Fibroblast of gingiva (primary cell): Measurements from ENCODE around the gene CD1C.
"Not testable (repeated sequence)": the region's sequence is repeated elsewhere in the genome, so short reads cannot be mapped to it uniquely, and the experiment has no call there.

Experiments used
- DNase-seq: peaks from one replicate; pipeline ENCODE4 v3.0.0-alpha.2; 2011; ENCODE audit warnings: low read depth

CD1C gene

GRCh38 chr1:158289811-158290210, at the start of gene CD1C:
CD1C (plus strand) TSS chr1:158289923; CDS start chr1:158290065, 142 bp downstream.
- DNase-seq, result no peak

GRCh38 chr1:158246650-158247049, 43.1 kb upstream of the CD1C start:
- no peak for DNase-seq

GRCh38 chr1:158248118-158248517, 41.6 kb upstream of the CD1C start:
- no peak for DNase-seq

GRCh38 chr1:158248771-158249170, 41.0 kb upstream of the CD1C start:
- no peak for DNase-seq

- DNase-seq, result no peak
These were observed 40.1 kb upstream of the CD1C start for GRCh38 chr1:158249646-158250045.

- no peak for DNase-seq
These were observed 38.6 kb upstream of the CD1C start for GRCh38 chr1:158251163-158251562.

- DNase-seq, result no peak
These were observed 34.1 kb upstream of the CD1C start for GRCh38 chr1:158255656-158256055.

GRCh38 chr1:158256747-158257146, 33.0 kb upstream of the CD1C start:
- not testable (repeated sequence) for DNase-seq

GRCh38 chr1:158257888-158258287, 31.8 kb upstream of the CD1C start:
- no peak for DNase-seq

GRCh38 chr1:158259117-158259516, 30.6 kb upstream of the CD1C start:
- DNase-seq, result no peak

- DNase-seq, result no peak
These were observed 17.0 kb upstream of the CD1C start for GRCh38 chr1:158272681-158273080.

- no peak for DNase-seq
These were observed 14.9 kb upstream of the CD1C start for GRCh38 chr1:158274797-158275196.

- not testable (repeated sequence) for DNase-seq
These were observed 7.3 kb upstream of the CD1C start for GRCh38 chr1:158282421-158282820.

GRCh38 chr1:158283965-158284364, 5.8 kb upstream of the CD1C start:
- DNase-seq, result no peak

GRCh38 chr1:158285756-158286241, 3.9 kb upstream of the CD1C start:
- DNase-seq, result no peak

GRCh38 chr1:158286487-158286886, 3.2 kb upstream of the CD1C start:
- no peak for DNase-seq

- no peak for DNase-seq
These were observed 2.8 kb upstream of the CD1C start for GRCh38 chr1:158286941-158287346.

GRCh38 chr1:158290321-158290844, 660 bp downstream of the CD1C start:
- no peak for DNase-seq

GRCh38 chr1:158295791-158296190, 6.1 kb downstream of the CD1C start:
- no peak for DNase-seq

- no peak for DNase-seq
These were observed 20.9 kb downstream of the CD1C start for GRCh38 chr1:158310623-158311022.

GRCh38 chr1:158311066-158311465, 21.3 kb downstream of the CD1C start:
- no peak for DNase-seq

GRCh38 chr1:158323866-158324265, 34.1 kb downstream of the CD1C start:
- DNase-seq, result no peak

- DNase-seq, result no peak
These were observed 34.7 kb downstream of the CD1C start for GRCh38 chr1:158324395-158324794.

GRCh38 chr1:158327481-158327880, 37.8 kb downstream of the CD1C start:
- no peak for DNase-seq

- DNase-seq, result no peak
These were observed 38.7 kb downstream of the CD1C start for GRCh38 chr1:158328426-158328825.
